Esophagus squamous epithelium (tissue), 4 donors: ENCODE data around the gene SIX5.

Experiments
- POLR2A ChIP-seq, 4 donors: fragments of 450-650 bp; IDR thresholded peaks; one replicate each; pipeline ENCODE4 v1.6.1; 2017; ENCODE audit warnings: antibody characterized with exemption in 4 of 4, mild to moderate bottlenecking in 4 of 4, moderate library complexity in 3 of 4
- TF ChIP-seq, protein P1 (sequence below), 6 experiments: fragments of 450-650 bp in 4 of 6; fragments of 200-600 bp in 2 of 6; sonication (generic) in 2 of 6; IDR thresholded peaks; one replicate each; pipeline ENCODE4 v1.5.1; 2016 to 2019; ENCODE audit warnings: antibody characterized with exemption in 6 of 6, mild to moderate bottlenecking in 4 of 6, moderate library complexity in 4 of 6

- TF ChIP-seq, protein P1, sequence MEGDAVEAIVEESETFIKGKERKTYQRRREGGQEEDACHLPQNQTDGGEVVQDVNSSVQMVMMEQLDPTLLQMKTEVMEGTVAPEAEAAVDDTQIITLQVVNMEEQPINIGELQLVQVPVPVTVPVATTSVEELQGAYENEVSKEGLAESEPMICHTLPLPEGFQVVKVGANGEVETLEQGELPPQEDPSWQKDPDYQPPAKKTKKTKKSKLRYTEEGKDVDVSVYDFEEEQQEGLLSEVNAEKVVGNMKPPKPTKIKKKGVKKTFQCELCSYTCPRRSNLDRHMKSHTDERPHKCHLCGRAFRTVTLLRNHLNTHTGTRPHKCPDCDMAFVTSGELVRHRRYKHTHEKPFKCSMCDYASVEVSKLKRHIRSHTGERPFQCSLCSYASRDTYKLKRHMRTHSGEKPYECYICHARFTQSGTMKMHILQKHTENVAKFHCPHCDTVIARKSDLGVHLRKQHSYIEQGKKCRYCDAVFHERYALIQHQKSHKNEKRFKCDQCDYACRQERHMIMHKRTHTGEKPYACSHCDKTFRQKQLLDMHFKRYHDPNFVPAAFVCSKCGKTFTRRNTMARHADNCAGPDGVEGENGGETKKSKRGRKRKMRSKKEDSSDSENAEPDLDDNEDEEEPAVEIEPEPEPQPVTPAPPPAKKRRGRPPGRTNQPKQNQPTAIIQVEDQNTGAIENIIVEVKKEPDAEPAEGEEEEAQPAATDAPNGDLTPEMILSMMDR (IDR thresholded peaks at IDR 0.05): no peak
- no peak for TF ChIP-seq POLR2A (IDR thresholded peaks at IDR 0.05)
Measured at GRCh38 chr19:45762870-45763631, 6.0 kb downstream of the SIX5 start.
